ENCODE data around the gene PDE10A. TPM values are rescaled to one million over a fixed set of nuclear protein-coding genes. Genes with fewer than 3 reads are reported as not detected.

The PDE10A gene
- total and polyA plus RNA-seq, 2 of the 4 experiments (the other 2 are of a cell fraction) = 3.4 to 12.4 TPM

DNA sequence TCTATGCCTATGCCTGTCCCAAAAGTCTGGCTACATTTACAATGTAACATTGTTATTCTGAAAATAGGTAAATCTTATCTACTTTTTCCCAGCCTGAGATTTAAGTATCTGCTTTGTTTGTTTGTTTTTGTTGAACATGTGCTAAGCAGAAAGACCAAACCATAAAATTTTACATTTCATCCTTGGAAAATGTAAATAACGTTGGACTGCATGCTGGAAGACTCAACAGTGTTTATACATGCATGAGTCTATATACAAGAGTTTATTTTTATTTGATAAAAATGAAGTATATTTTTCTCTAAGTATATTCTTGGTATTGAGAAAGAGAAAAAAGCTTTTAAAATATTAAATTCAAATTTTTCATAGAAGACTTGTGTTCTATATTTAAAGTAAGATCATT lies 12.1 kb upstream of the PDE10A start:
- Histone ChIP-seq H3K4ac (ENCODE audit: low read depth, low read length) (no peak overlapping the region), H4K5ac (ENCODE audit: low read depth, low read length) (no peak overlapping the region), H3K23ac (ENCODE audit: low read depth, low read length) (no peak overlapping the region), H3K4me2 (ENCODE audit: low read depth, low read length) (no peak overlapping the region), H2AK9ac (replicated peaks; ENCODE audit: low read depth, low read length, poor library complexity) (no peak overlapping the region), H2AK5ac (ENCODE audit: low read depth, low read length) (no peak overlapping the region), H3K56ac (ENCODE audit: extremely low read depth, insufficient read depth, low read length) (no peak overlapping the region), H3K27me3 (ENCODE audit: control insufficient read depth, insufficient read depth, low read length) (no peaks in the 10 kb centered on the region; the same call in 1 of the 2 replicates), H3K36me3 (ENCODE audit: control insufficient read depth, insufficient read depth, low read length) (no peaks in the 10 kb centered on the region), H4K91ac (ENCODE audit: insufficient read depth, low read depth, low read length) (no peak overlapping the region), H3K9me1 (ENCODE audit: insufficient read depth, low read length) (no peaks in the 10 kb centered on the region), H3K18ac (ENCODE audit: low read depth, low read length) (no peak overlapping the region), H3K4me1 (ENCODE audit: control insufficient read depth, insufficient read depth, low read length) (peaks cover 2% of the 10 kb centered on the region), H2BK20ac (ENCODE audit: low read depth, low read length) (no peak overlapping the region), H3K4me3 (ENCODE audit: insufficient read depth, low read depth, low read length) (no peak overlapping the region), H2BK5ac (ENCODE audit: low read depth, low read length, poor library complexity, severe bottlenecking) (no peak overlapping the region), H4K20me1 (ENCODE audit: insufficient read depth, low read length) (no peaks in the 10 kb centered on the region), H3K14ac (replicated peaks; ENCODE audit: low read depth, low read length) (no peak overlapping the region), H2BK120ac (ENCODE audit: low read depth, low read length) (no peak overlapping the region), H2AFZ (replicated peaks; ENCODE audit: low read length, poor library complexity) (no peak overlapping the region), H4K8ac (ENCODE audit: low read depth in 2 of 2, low read length in 2 of 2) (no peak overlapping the region), H2BK15ac (ENCODE audit: low read depth, low read length) (no peak overlapping the region), H3K79me1 (ENCODE audit: low read depth in 1 of 2, low read length in 2 of 2) (no peaks in the 10 kb centered on the region), H3K9me3 (ENCODE audit: control insufficient read depth, insufficient read depth, low read length) (no peaks in the 10 kb centered on the region), H3K27ac (ENCODE audit: insufficient read depth, low read length) (no peak overlapping the region), H3K9ac (ENCODE audit: low read depth, low read length) (no peak overlapping the region)
- BruUV-seq (replicated peaks) = no TSS peak
- intact Hi-C loops (cut with micrococcal nuclease) (no loop called here), in situ Hi-C loops (cut with MboI; ENCODE audit: low sequenced_read_pairs) (no loop called here), dilution Hi-C loops (cut with HindIII; ENCODE audit: low sequenced_read_pairs, unreplicated experiment) (no loop called here)
- WGBS, 2 experiments (ENCODE audit: extremely low coverage in 2 of 2, insufficient read length in 1 of 2) = no CpG with 5 or more reads among the region's 1 CpG
- ChIA-PET CTCF (interaction anchor here (0.9 kb wide), 1 partner anchor 14 kb away, joined by 4 read pairs; no protein-coding TSS in a partner anchor), POLR2A (ENCODE audit: unreplicated experiment) (no interaction called here)
- ATAC-seq (ENCODE audit: low read depth) = peak; percentile 67
- TF ChIP-seq MAFK (IDR thresholded peaks at IDR 0.05; ENCODE audit: low read depth, low read length) (no peak), NFE2L2 (IDR thresholded peaks at IDR 0.05; ENCODE audit: low read depth, low read length) (no peak), MXI1 (IDR thresholded peaks at IDR 0.05; ENCODE audit: borderline replicate concordance, low read depth, low read length) (no peak), CEBPB (IDR thresholded peaks at IDR 0.05; ENCODE audit: low read depth, low read length) (no peak), BHLHE40 (IDR thresholded peaks at IDR 0.05; ENCODE audit: low read depth, low read length) (no peak)
- TF ChIP-seq, protein P1, sequence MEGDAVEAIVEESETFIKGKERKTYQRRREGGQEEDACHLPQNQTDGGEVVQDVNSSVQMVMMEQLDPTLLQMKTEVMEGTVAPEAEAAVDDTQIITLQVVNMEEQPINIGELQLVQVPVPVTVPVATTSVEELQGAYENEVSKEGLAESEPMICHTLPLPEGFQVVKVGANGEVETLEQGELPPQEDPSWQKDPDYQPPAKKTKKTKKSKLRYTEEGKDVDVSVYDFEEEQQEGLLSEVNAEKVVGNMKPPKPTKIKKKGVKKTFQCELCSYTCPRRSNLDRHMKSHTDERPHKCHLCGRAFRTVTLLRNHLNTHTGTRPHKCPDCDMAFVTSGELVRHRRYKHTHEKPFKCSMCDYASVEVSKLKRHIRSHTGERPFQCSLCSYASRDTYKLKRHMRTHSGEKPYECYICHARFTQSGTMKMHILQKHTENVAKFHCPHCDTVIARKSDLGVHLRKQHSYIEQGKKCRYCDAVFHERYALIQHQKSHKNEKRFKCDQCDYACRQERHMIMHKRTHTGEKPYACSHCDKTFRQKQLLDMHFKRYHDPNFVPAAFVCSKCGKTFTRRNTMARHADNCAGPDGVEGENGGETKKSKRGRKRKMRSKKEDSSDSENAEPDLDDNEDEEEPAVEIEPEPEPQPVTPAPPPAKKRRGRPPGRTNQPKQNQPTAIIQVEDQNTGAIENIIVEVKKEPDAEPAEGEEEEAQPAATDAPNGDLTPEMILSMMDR (conservative IDR thresholded peaks at IDR 0.05; ENCODE audit: low read depth, low read length) = no peak
- TF ChIP-seq, protein P2, sequence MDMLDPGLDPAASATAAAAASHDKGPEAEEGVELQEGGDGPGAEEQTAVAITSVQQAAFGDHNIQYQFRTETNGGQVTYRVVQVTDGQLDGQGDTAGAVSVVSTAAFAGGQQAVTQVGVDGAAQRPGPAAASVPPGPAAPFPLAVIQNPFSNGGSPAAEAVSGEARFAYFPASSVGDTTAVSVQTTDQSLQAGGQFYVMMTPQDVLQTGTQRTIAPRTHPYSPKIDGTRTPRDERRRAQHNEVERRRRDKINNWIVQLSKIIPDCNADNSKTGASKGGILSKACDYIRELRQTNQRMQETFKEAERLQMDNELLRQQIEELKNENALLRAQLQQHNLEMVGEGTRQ (IDR thresholded peaks at IDR 0.05; ENCODE audit: low read depth, low read length) = no peak
- DNase-seq = peak; percentile 38
